ENCODE data around the gene PAK5. TPM values are rescaled to one million over a fixed set of nuclear protein-coding genes. Genes with fewer than 3 reads are reported as not detected.
A peak's percentile ranks its signal among the peaks of the same experiment; 100 is the strongest.

Gene PAK5
- total RNA-seq, 1 donor from 2014 or later, result 33.0 TPM

GRCh38 chr20:9506280-9506821 is 332.5 kb downstream of the PAK5 start:
- no peak for FAIRE-seq
- DNase-seq (ENCODE audit: low spot score in 2 of 2), result no peak

GRCh38 chr20:9503526-9504245 is 335.2 kb downstream of the PAK5 start:
- no peak for FAIRE-seq

GRCh38 chr20:9501473-9501872 is 337.4 kb downstream of the PAK5 start:
- no peak for DNase-seq (ENCODE audit: low spot score in 2 of 2)
- no peak for FAIRE-seq

More at GRCh38 chr20:9503526-9504245, 335.2 kb downstream of the PAK5 start:
- DNase-seq (ENCODE audit: low spot score in 2 of 2), result no peak

GRCh38 chr20:9500121-9500520 is 338.8 kb downstream of the PAK5 start:
- DNase-seq (ENCODE audit: low spot score in 2 of 2), result no peak
- no peak for FAIRE-seq

GRCh38 chr20:9499126-9499899 is 339.6 kb downstream of the PAK5 start:
- no peak for FAIRE-seq
- no peak for DNase-seq (ENCODE audit: low spot score in 2 of 2)

GRCh38 chr20:9498322-9498721 is 340.6 kb downstream of the PAK5 start:
- DNase-seq (ENCODE audit: low spot score in 2 of 2) (no peak), FAIRE-seq (no peak)

GRCh38 chr20:9496155-9496554 is 342.7 kb downstream of the PAK5 start:
- FAIRE-seq (no peak), DNase-seq (ENCODE audit: low spot score in 2 of 2) (no peak)

GRCh38 chr20:9495701-9496100 is 343.2 kb downstream of the PAK5 start:
- no peak for DNase-seq (ENCODE audit: low spot score in 2 of 2)
- no peak for FAIRE-seq

- FAIRE-seq (no peak), DNase-seq (ENCODE audit: low spot score in 2 of 2) (no peak)
These were observed 345.1 kb downstream of the PAK5 start for GRCh38 chr20:9493803-9494202.

GRCh38 chr20:9492067-9492466 is 346.8 kb downstream of the PAK5 start:
- no peak for DNase-seq (ENCODE audit: low spot score in 2 of 2)

GRCh38 chr20:9491324-9491723 is 347.6 kb downstream of the PAK5 start:
- FAIRE-seq, result no peak
- DNase-seq (ENCODE audit: low spot score in 2 of 2), result no peak

More at GRCh38 chr20:9492067-9492466, 346.8 kb downstream of the PAK5 start:
- FAIRE-seq, result no peak

GRCh38 chr20:9490631-9491030 is 348.2 kb downstream of the PAK5 start:
- no peak for FAIRE-seq
- no peak for DNase-seq (ENCODE audit: low spot score in 2 of 2)

- no peak for FAIRE-seq
These were observed 348.7 kb downstream of the PAK5 start for GRCh38 chr20:9490161-9490560.

GRCh38 chr20:9488063-9488462 is 350.8 kb downstream of the PAK5 start:
- DNase-seq (ENCODE audit: low spot score in 2 of 2) (no peak), FAIRE-seq (peak; percentile 21)

More at GRCh38 chr20:9490161-9490560, 348.7 kb downstream of the PAK5 start:
- DNase-seq (ENCODE audit: low spot score in 2 of 2), result no peak

Other genes starting within 250 kb of the PAK5 start
- gene ANKEF1, start 195.9 kb upstream of the PAK5 start, total RNA-seq, result 4.1 TPM

All from frontal cortex (tissue), 4 donors.